NCI-H526 (cell line): ENCODE measurements around the gene TGFBR3.
A peak's percentile ranks its signal among the peaks of the same experiment; 100 is the strongest.

Source experiments
- DNase-seq, 2 experiments: peaks; one replicate each; lab custom pipeline; 2025; lab: John Stamatoyannopoulos, UW

The TGFBR3 gene

GRCh38 chr1:91777630-91778300 is 108.2 kb downstream of the TGFBR3 start:
- peak; percentile 65 to 81 for DNase-seq

GRCh38 chr1:91777196-91777595 is 108.8 kb downstream of the TGFBR3 start:
- DNase-seq: no peak

GRCh38 chr1:91776068-91776794 is 109.7 kb downstream of the TGFBR3 start:
- no peak for DNase-seq

GRCh38 chr1:91775227-91775626 is 110.7 kb downstream of the TGFBR3 start:
- DNase-seq: no peak

- DNase-seq: no peak
These were observed 111.3 kb downstream of the TGFBR3 start for GRCh38 chr1:91774520-91775203.

- no peak for DNase-seq
These were observed 114.2 kb downstream of the TGFBR3 start for GRCh38 chr1:91771717-91772116.

GRCh38 chr1:91770667-91771268 is 115.2 kb downstream of the TGFBR3 start:
- DNase-seq: no peak

GRCh38 chr1:91769742-91770141 is 116.2 kb downstream of the TGFBR3 start:
- DNase-seq: no peak

- no peak for DNase-seq
These were observed 116.9 kb downstream of the TGFBR3 start for GRCh38 chr1:91768786-91769725.

- no peak for DNase-seq
These were observed 117.8 kb downstream of the TGFBR3 start for GRCh38 chr1:91768120-91768519.

- DNase-seq: no peak
These were observed 119.1 kb downstream of the TGFBR3 start for GRCh38 chr1:91766883-91767282.

- no peak for DNase-seq
These were observed 120.0 kb downstream of the TGFBR3 start for GRCh38 chr1:91765880-91766443.

GRCh38 chr1:91765293-91765692 is 120.7 kb downstream of the TGFBR3 start:
- no peak for DNase-seq

GRCh38 chr1:91764471-91765115 is 121.4 kb downstream of the TGFBR3 start:
- no peak for DNase-seq

GRCh38 chr1:91763252-91763651 is 122.7 kb downstream of the TGFBR3 start:
- no peak for DNase-seq

GRCh38 chr1:91761295-91761721 is 124.6 kb downstream of the TGFBR3 start:
- DNase-seq: no peak

GRCh38 chr1:91760512-91760911 is 125.4 kb downstream of the TGFBR3 start:
- no peak for DNase-seq

- DNase-seq: no peak
These were observed 126.9 kb downstream of the TGFBR3 start for GRCh38 chr1:91759076-91759475.

GRCh38 chr1:91757763-91758460 is 128.0 kb downstream of the TGFBR3 start:
- DNase-seq: peak in 1 of 2 experiments; percentile 45
